PC-3 (cell line): ENCODE data around the gene RAB44. TPM values are rescaled to one million over a fixed set of nuclear protein-coding genes. Genes with fewer than 3 reads are reported as not detected.

Experiments used
- ATAC-seq: fragments of 200-7000 bp; cut with Tn5 transposase; 2 replicates; pipeline ENCODE4 v1.9.1; 2020; ENCODE audit warnings: mild to moderate bottlenecking, moderate library complexity
- BruUV-seq: library from RNA; stranded (reverse); fragments of 400-500 nt; replicated peaks from 2 replicates; lab custom pipeline; 2021; lab: Mats Ljungman, UMichigan
- CTCF ChIA-PET: fragments of 300-600 bp; sonication (Branson Sonifier 250); formaldehyde crosslinking; loops from one replicate; lab custom pipeline; 2022; ENCODE audit warnings: antibody characterized with exemption; lab: Charles Lee
- POLR2A ChIA-PET: fragments of 300-600 bp; sonication (Branson Sonifier 250); formaldehyde crosslinking; loops from one replicate; lab custom pipeline; 2022; ENCODE audit warnings: antibody characterized with exemption; ENCODE audit not compliant: unreplicated experiment; lab: Charles Lee
- DNase-seq: peaks from one replicate; pipeline ENCODE4 v3.0.0-alpha.2; 2015
- H2AFZ ChIP-seq: fragments of 300-600 bp; sonication (generic); 2 replicates; pipeline ENCODE4 v1.6.0; 2016; ENCODE audit warnings: antibody characterized with exemption, low read length
- H3F3A ChIP-seq: fragments of 300-600 bp; sonication (generic); one replicate; pipeline ENCODE4 v1.6.0; 2017; ENCODE audit warnings: antibody characterized with exemption, low read length, control low read depth, mild to moderate bottlenecking; ENCODE audit not compliant: unreplicated experiment
- H3K27ac ChIP-seq: fragments of 300-600 bp; sonication (generic); 2 replicates; pipeline ENCODE4 v1.5.1; 2016; ENCODE audit warnings: mild to moderate bottlenecking, low read length
- H3K27me3 ChIP-seq: fragments of 300-600 bp; sonication (generic); 2 replicates; pipeline ENCODE4 v1.6.1; 2016; ENCODE audit warnings: low read length, mixed read lengths
- H3K36me3 ChIP-seq: fragments of 300-600 bp; sonication (generic); 2 replicates; pipeline ENCODE4 v1.6.1; 2016; ENCODE audit warnings: low read depth, mixed run types, low read length, mixed read lengths
- H3K4me1 ChIP-seq: fragments of 300-600 bp; sonication (generic); 2 replicates; pipeline ENCODE4 v1.5.1; 2016; ENCODE audit warnings: low read length; ENCODE audit not compliant: insufficient read depth
- H3K4me2 ChIP-seq: fragments of 300-600 bp; sonication (generic); 2 replicates; pipeline ENCODE4 v1.6.0; 2016; ENCODE audit warnings: low read length
- H3K4me3 ChIP-seq: fragments of 300-600 bp; sonication (generic); 2 replicates; pipeline ENCODE4 v1.5.1; 2016; ENCODE audit warnings: mild to moderate bottlenecking, low read length, mixed read lengths
- H3K79me2 ChIP-seq: fragments of 300-600 bp; sonication (generic); 2 replicates; pipeline ENCODE4 v1.6.1; 2017; ENCODE audit warnings: low read length, mixed read lengths
- H3K9ac ChIP-seq: fragments of 300-600 bp; sonication (generic); 2 replicates; pipeline ENCODE4 v1.6.0; 2016; ENCODE audit warnings: mild to moderate bottlenecking, low read length
- H3K9me2 ChIP-seq: fragments of 300-600 bp; sonication (generic); replicated peaks from 2 replicates; pipeline ENCODE4 v1.6.1; 2016; ENCODE audit warnings: mixed run types, low read length, mixed read lengths
- H3K9me3 ChIP-seq: fragments of 300-600 bp; sonication (generic); 2 replicates; pipeline ENCODE4 v1.6.1; 2016; ENCODE audit warnings: low read length, mixed read lengths
- H4K20me1 ChIP-seq: fragments of 300-600 bp; sonication (generic); 2 replicates; pipeline ENCODE4 v1.6.1; 2016; ENCODE audit warnings: low read length, mixed read lengths
- EZH2 ChIP-seq: fragments of 300-600 bp; sonication (generic); IDR thresholded peaks from one replicate; pipeline ENCODE4 v1.6.1; 2017; ENCODE audit warnings: antibody characterized with exemption, mild to moderate bottlenecking, low read length; ENCODE audit not compliant: unreplicated experiment
- EZH2phosphoT487 ChIP-seq: fragments of 300-600 bp; sonication (generic); IDR thresholded peaks from 2 replicates; pipeline ENCODE4 v1.6.1; 2018; ENCODE audit warnings: mild to moderate bottlenecking, antibody characterized with exemption, low read length, borderline replicate concordance
- intact Hi-C: fragments of 100-400 bp; cut with micrococcal nuclease; formaldehyde crosslinking; loops from 2 replicates; pipeline ENCODE4 v1.9.0; 2023
- total RNA-seq: library from RNA; depleted of rRNA; stranded (reverse); fragments of >200 nt; gene quantifications from 2 replicates; pipeline ENCODE4 v1.2.3, GENCODE V29; 2014
- TF ChIP-seq, protein P1 (sequence below): fragments of 300-600 bp; sonication (generic); conservative IDR thresholded peaks from 2 replicates; pipeline ENCODE4 v1.5.1; 2017; ENCODE audit warnings: antibody characterized with exemption, low read depth, mild to moderate bottlenecking, low read length

The RAB44 gene
- total RNA-seq, 1 experiment from 2014 or later: not detected

DNA sequence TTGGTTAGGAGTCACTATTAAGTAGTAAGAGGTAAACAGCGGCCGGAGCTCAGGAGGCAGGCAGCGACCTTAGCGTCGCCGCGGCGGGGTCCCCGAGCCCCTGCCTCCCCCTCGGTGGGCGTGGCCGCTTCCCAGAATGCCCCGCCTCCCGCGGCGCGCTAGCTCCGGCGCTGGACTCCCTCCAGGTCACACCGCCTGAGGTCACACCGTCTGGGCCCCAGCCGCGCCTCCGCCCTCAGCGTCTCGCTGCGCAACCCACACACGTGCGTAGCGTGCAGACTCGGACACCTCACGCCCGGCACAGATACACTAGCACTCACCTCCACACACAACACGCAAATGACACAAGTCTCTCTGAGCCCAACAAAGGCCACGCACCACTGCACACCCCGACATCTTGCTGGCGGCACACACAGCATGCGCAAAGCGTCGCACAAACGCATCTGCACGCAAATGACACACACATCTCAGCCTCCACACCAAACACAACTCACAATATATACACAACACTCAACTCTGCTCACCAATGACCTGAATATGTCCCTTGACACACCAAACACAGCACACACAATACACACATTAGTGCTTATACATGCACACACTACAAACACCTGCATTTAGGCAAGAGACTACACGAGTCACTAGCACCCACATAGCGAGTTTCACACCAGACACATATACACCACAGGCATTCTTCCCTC lies 36.7 kb upstream of the RAB44 start:
- TF ChIP-seq, protein P1, sequence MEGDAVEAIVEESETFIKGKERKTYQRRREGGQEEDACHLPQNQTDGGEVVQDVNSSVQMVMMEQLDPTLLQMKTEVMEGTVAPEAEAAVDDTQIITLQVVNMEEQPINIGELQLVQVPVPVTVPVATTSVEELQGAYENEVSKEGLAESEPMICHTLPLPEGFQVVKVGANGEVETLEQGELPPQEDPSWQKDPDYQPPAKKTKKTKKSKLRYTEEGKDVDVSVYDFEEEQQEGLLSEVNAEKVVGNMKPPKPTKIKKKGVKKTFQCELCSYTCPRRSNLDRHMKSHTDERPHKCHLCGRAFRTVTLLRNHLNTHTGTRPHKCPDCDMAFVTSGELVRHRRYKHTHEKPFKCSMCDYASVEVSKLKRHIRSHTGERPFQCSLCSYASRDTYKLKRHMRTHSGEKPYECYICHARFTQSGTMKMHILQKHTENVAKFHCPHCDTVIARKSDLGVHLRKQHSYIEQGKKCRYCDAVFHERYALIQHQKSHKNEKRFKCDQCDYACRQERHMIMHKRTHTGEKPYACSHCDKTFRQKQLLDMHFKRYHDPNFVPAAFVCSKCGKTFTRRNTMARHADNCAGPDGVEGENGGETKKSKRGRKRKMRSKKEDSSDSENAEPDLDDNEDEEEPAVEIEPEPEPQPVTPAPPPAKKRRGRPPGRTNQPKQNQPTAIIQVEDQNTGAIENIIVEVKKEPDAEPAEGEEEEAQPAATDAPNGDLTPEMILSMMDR: no peak
- TF ChIP-seq EZH2phosphoT487 (no peak), EZH2 (no peak)
- H2AFZ ChIP-seq: no peak overlapping the region
- ChIA-PET CTCF (no interaction called here), POLR2A (no interaction called here)
- H3K27ac ChIP-seq: no peak overlapping the region
- H3F3A ChIP-seq: no peaks in the 10 kb centered on the region
- no TSS peak for BruUV-seq
- H3K4me3 ChIP-seq: no peak overlapping the region
- intact Hi-C loops: no loop called here
- H3K4me2 ChIP-seq: no peak overlapping the region
- ATAC-seq: no peak
- H3K9ac ChIP-seq: no peak overlapping the region
- H3K36me3 ChIP-seq: no peaks in the 10 kb centered on the region
- no peaks in the 10 kb centered on the region for H3K9me2 ChIP-seq
- H3K27me3 ChIP-seq: no peaks in the 10 kb centered on the region
- no peaks in the 10 kb centered on the region for H4K20me1 ChIP-seq
- H3K9me3 ChIP-seq: no peaks in the 10 kb centered on the region
- H3K4me1 ChIP-seq: no peaks in the 10 kb centered on the region
- no peaks in the 10 kb centered on the region for H3K79me2 ChIP-seq
- DNase-seq: no peak

DNA sequence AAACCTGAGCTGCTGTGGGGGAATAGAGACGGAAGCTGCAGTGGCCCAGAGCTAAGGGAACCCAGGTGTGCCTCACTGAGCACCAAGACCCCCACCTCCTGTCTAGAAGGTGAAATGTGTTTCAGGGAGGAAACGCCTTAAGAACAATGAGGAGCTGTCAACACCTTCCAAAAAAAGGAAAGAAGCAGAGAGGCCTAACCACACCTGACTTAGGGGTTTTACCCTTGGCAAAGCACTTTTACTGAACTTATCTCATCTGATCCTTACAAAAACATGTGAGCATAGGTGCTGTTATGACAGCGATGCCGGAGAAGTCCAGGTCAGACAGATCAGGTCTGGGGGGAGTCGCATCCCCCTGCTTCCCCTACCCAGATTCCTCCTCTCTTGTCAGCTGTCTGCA lies 35.2 kb upstream of the RAB44 start:
- H3K4me3 ChIP-seq: no peak overlapping the region
- H3K4me2 ChIP-seq: no peak overlapping the region
- H3F3A ChIP-seq: no peaks in the 10 kb centered on the region
- H3K9ac ChIP-seq: no peak overlapping the region
- ATAC-seq: no peak
- no peaks in the 10 kb centered on the region for H3K36me3 ChIP-seq
- no peaks in the 10 kb centered on the region for H3K9me2 ChIP-seq
- no peaks in the 10 kb centered on the region for H3K27me3 ChIP-seq
- ChIA-PET CTCF (no interaction called here), POLR2A (no interaction called here)
- no peaks in the 10 kb centered on the region for H3K9me3 ChIP-seq
- H3K4me1 ChIP-seq: peaks cover 10% of the 10 kb centered on the region
- no peak overlapping the region for H2AFZ ChIP-seq
- no peaks in the 10 kb centered on the region for H3K79me2 ChIP-seq
- intact Hi-C loops: no loop called here
- no peak for DNase-seq
- no TSS peak for BruUV-seq
- no peak overlapping the region for H3K27ac ChIP-seq
- no peaks in the 10 kb centered on the region for H4K20me1 ChIP-seq
- TF ChIP-seq EZH2 (no peak), EZH2phosphoT487 (no peak)
- TF ChIP-seq, protein P1: no peak

DNA sequence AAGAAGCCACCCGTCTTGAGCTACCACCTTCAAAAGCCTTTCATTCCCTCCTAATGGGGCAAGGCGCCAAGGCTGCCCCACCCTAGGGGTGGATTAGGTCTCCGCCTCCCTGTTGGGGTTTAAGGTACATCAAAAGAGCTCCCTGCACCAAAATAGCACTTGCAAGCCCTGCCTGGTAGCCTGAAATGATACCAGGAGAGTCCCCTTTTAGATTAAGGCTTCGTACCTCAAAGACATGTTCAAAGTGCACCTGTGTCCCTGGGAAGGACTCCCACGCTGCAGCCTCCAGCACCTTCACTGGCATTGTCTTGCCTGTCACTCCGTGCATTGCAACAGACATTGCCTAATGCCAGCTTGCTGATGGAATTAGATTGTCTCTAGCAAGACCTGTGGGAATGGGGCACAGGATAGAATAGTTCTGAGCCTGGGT lies 34.8 kb upstream of the RAB44 start:
- Histone ChIP-seq H2AFZ (no peak overlapping the region), H3K27ac (no peak overlapping the region), H3K4me1 (peaks cover 11% of the 10 kb centered on the region), H3F3A (no peaks in the 10 kb centered on the region), H3K9ac (no peak overlapping the region), H3K9me2 (no peaks in the 10 kb centered on the region), H3K4me2 (no peak overlapping the region), H3K27me3 (no peaks in the 10 kb centered on the region), H4K20me1 (no peaks in the 10 kb centered on the region), H3K9me3 (no peaks in the 10 kb centered on the region), H3K4me3 (no peak overlapping the region), H3K79me2 (no peaks in the 10 kb centered on the region), H3K36me3 (no peaks in the 10 kb centered on the region)
- no peak for TF ChIP-seq EZH2
- TF ChIP-seq, protein P1: no peak
- DNase-seq: no peak
- POLR2A ChIA-PET: no interaction called here
- intact Hi-C loops: no loop called here
- ATAC-seq: no peak
- BruUV-seq: no TSS peak
- CTCF ChIA-PET: no interaction called here
